Adrenal gland (tissue), 12 donors: Measurements from ENCODE around the gene TNFRSF18. TPM values are rescaled to one million over a fixed set of nuclear protein-coding genes. Genes with fewer than 3 reads are reported as not detected.

Experiments
- DNase-seq, 7 donors: peaks; one replicate each; pipeline ENCODE4 v3.0.0-alpha.2; 2019 to 2020
- H3K27ac ChIP-seq, 5 donors: fragments of 200-600 bp; sonication (generic) in 4 of 5; 1 replicate in 3 of 5; 2 replicates in 2 of 5; pipeline versions ENCODE4 v1.5.1 to v1.8.0; 2016 to 2020; ENCODE audit warnings: mild to moderate bottlenecking in 1 of 5
- H3K27me3 ChIP-seq: fragments of 200-600 bp; 2 replicates; pipeline ENCODE4 v1.8.0; 2021
- H3K36me3 ChIP-seq, 2 donors: fragments of 200-600 bp; replicated peaks in 1 of 2; 1 replicate in 1 of 2; 2 replicates in 1 of 2; pipeline versions ENCODE4 v1.5.1 to v1.8.0; 2018 to 2022
- H3K4me1 ChIP-seq, 2 donors: fragments of 200-600 bp; replicated peaks in 1 of 2; 1 replicate in 1 of 2; 2 replicates in 1 of 2; pipeline versions ENCODE4 v1.5.1 to v1.8.0; 2018 to 2021
- H3K4me3 ChIP-seq, 4 donors: fragments of 200-600 bp; sonication (generic) in 3 of 4; one replicate each; pipeline ENCODE4 v1.5.1; 2016 to 2018
- H3K9me3 ChIP-seq, 3 donors: fragments of 200-600 bp; sonication (generic) in 1 of 3; replicated peaks in 1 of 3; 1 replicate in 2 of 3; 2 replicates in 1 of 3; pipeline versions ENCODE4 v1.5.1 to v1.8.0; 2016 to 2021
- POLR2A ChIP-seq, 2 donors: fragments of 450-650 bp; IDR thresholded peaks; one replicate each; pipeline ENCODE4 v1.6.1; 2017; ENCODE audit warnings: antibody characterized with exemption in 2 of 2, mild to moderate bottlenecking in 2 of 2, moderate library complexity in 1 of 2
- WGBS, 4 donors: extraction: QIAGEN DNeasy Blood & Tissue Kit in 2 of 4; methylation state at CpG; one replicate each; pipeline versions ENCODE4 v1.1.5 to v1.1.7; 2013 to 2017; 5-methylcytosine and 5-hydroxymethylcytosine counted together
- intact Hi-C, 2 donors: fragments of 100-400 bp; cut with DNase I; formaldehyde crosslinking; loops; one replicate each; pipeline versions ENCODE4 v1.14.1 to v1.15.0; 2022 to 2023
- polyA plus RNA-seq, 3 donors: library from polyadenylated mRNA; stranded (reverse); fragments of 200-250 nt in 2 of 3; fragments of 350-450 nt in 1 of 3; fragmentation: Illumina TruSeq in 1 of 3; extraction: RNeasy Lipid Tissue Mini Kit (QIAGEN cat#74804) in 1 of 3; gene quantifications; one replicate each; pipeline ENCODE4 v1.2.3, GENCODE V29; 2013 to 2014
- total RNA-seq, 9 donors: library from RNA; depleted of rRNA in 4 of 9; stranded (reverse); fragments of >200 nt in 4 of 9; fragments of 120-200 nt in 1 of 9; fragmentation: NEBNext Ultra II Directional in 1 of 9; extraction: Animal tissue kit (Norgen Biotek cat#: 25700) in 1 of 9; gene quantifications; one replicate each; pipeline versions ENCODE4 v1.1.0 to v1.2.4, GENCODE V29; 2013 to 2023
- TF ChIP-seq, protein P1 (sequence below), 6 experiments: fragments of 450-650 bp in 4 of 6; fragments of 200-600 bp in 2 of 6; sonication (generic) in 1 of 6; IDR thresholded peaks; 1 replicate in 5 of 6; 2 replicates in 1 of 6; pipeline versions ENCODE4 v1.5.1 to v1.8.0; 2016 to 2021; ENCODE audit warnings: antibody characterized with exemption in 6 of 6, mild to moderate bottlenecking in 2 of 6, moderate library complexity in 1 of 6
- donor health status: healthy with polysubstance abuse.
- donor health status: Bipolar disorder and iron deficiency.
- donor health status: DM: yes; HTN: yes; CAD: no.
- donor health status: DM: no; HTN: no; CAD: no.
- donor health status: DM: no; HTN: no; CAD: no.
- donor health status: DM: yes; HTN: yes; CAD: no.

The TNFRSF18 gene
- total and polyA plus RNA-seq, 12 donors: 0.27 to 1.5 (median 0.64) TPM; not detected in 7

DNA sequence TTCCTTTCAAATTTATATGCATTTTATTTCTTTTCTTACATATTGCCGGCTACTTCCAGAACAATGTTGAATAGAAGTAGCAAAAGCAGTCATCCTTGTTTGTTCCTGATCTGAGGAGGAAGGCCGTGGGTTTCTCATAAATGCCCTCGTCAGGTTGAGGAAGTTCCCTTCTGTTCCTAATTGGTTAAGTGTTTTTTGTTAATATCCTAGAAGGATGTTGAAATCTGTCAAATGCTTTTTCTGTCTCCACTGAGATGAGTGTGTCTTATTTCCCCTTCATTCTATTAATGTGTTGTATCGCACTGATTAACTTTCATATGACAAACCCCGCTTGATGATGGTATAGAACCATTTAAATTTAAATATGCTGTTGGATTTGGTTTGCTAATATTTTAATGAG lies 17.3 kb downstream of the TNFRSF18 start:
- TF ChIP-seq POLR2A (IDR thresholded peaks at IDR 0.05): no peak
- TF ChIP-seq, protein P1, sequence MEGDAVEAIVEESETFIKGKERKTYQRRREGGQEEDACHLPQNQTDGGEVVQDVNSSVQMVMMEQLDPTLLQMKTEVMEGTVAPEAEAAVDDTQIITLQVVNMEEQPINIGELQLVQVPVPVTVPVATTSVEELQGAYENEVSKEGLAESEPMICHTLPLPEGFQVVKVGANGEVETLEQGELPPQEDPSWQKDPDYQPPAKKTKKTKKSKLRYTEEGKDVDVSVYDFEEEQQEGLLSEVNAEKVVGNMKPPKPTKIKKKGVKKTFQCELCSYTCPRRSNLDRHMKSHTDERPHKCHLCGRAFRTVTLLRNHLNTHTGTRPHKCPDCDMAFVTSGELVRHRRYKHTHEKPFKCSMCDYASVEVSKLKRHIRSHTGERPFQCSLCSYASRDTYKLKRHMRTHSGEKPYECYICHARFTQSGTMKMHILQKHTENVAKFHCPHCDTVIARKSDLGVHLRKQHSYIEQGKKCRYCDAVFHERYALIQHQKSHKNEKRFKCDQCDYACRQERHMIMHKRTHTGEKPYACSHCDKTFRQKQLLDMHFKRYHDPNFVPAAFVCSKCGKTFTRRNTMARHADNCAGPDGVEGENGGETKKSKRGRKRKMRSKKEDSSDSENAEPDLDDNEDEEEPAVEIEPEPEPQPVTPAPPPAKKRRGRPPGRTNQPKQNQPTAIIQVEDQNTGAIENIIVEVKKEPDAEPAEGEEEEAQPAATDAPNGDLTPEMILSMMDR (IDR thresholded peaks at IDR 0.05): no peak
- no peak for DNase-seq
- no peaks in the 10 kb centered on the region for H3K36me3 ChIP-seq
- intact Hi-C loops: no loop called here
- no peaks in the 10 kb centered on the region for H3K4me1 ChIP-seq
- H3K9me3 ChIP-seq: peaks cover 0 to under 1% (median 0%) of the 10 kb centered on the region in 3 donors
- 52 to 70% (median 67%) methylated on average over 5 of the region's 5 CpGs for WGBS, 4 donors
- no peaks in the 10 kb centered on the region for H3K27me3 ChIP-seq
- H3K27ac ChIP-seq: no peak overlapping the region
- H3K4me3 ChIP-seq: no peak overlapping the region

DNA sequence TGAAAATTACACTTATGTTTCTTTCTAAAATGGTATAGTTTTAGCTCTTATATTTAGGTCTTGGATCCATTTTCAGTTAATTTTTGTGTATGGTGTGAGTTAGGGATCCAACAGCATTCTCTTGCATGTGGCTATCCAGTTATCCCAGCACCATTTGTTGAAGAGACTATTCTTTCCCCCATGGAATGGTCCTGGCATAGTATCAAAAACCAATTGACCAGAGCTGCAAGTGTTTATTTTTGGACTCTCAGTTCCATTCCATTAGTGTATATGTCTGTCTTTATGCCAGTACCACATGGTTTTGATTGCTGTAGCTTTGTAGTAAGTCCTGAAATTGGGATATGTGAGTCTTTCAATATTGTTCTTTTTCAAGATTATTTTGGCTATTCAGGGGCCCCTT lies 18.5 kb downstream of the TNFRSF18 start:
- intact Hi-C loops: no loop called here
- Histone ChIP-seq H3K27me3 (peaks cover 7% of the 10 kb centered on the region), H3K9me3 (no peaks in the 10 kb centered on the region), H3K4me3 (no peak overlapping the region), H3K36me3 (no peaks in the 10 kb centered on the region), H3K27ac (no peak overlapping the region), H3K4me1 (no peaks in the 10 kb centered on the region)
- no peak for TF ChIP-seq POLR2A (IDR thresholded peaks at IDR 0.05)
- TF ChIP-seq, protein P1 (IDR thresholded peaks at IDR 0.05): no peak
- DNase-seq: no peak

DNA sequence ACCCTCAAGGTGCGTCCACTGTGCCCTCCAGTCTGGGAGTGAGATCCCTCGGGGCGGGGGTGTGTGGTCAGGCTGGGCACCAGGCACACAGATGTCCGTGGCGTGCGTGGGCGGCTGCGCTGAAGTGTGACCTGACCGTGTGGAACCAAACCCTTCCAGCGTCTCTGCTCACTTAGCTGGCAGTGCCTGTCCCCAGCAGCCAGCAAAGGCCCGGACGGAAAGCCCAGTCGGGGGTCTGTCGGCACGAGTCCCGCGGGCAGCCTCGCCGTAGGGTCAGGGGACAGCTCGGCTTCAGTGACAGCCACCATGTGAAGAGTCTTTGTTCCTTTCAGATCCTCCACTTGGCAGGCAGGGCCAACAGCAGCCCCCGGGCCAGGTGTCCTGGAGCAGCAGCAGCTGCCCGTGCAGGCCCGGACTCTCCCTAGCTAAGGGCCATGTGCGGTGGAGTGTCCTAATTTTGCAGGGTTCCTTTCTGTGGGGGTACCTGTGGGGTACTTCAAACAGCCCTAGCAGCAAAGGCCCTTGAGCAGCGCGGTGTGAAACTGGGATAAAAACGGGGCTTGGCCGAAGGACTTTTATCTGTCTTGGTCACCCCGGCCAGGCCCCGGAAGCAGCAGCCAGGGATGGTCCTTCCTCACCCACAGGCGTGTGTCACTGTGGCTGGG lies 21.2 kb downstream of the TNFRSF18 start:
- intact Hi-C loops: no loop called here
- 86 to 89% (median 87%) methylated on average over 13 to 31 of the region's 31 CpGs for WGBS, 4 donors
- Histone ChIP-seq H3K27me3 (peaks cover 11% of the 10 kb centered on the region), H3K36me3 (no peaks in the 10 kb centered on the region), H3K4me3 (no peak overlapping the region), H3K9me3 (no peaks in the 10 kb centered on the region), H3K4me1 (no peaks in the 10 kb centered on the region), H3K27ac (no peak overlapping the region)
- peak in 1 of 7 donors; percentile 5 for DNase-seq
- TF ChIP-seq, protein P1 (IDR thresholded peaks at IDR 0.05): no peak
- no peak for TF ChIP-seq POLR2A (IDR thresholded peaks at IDR 0.05)

DNA sequence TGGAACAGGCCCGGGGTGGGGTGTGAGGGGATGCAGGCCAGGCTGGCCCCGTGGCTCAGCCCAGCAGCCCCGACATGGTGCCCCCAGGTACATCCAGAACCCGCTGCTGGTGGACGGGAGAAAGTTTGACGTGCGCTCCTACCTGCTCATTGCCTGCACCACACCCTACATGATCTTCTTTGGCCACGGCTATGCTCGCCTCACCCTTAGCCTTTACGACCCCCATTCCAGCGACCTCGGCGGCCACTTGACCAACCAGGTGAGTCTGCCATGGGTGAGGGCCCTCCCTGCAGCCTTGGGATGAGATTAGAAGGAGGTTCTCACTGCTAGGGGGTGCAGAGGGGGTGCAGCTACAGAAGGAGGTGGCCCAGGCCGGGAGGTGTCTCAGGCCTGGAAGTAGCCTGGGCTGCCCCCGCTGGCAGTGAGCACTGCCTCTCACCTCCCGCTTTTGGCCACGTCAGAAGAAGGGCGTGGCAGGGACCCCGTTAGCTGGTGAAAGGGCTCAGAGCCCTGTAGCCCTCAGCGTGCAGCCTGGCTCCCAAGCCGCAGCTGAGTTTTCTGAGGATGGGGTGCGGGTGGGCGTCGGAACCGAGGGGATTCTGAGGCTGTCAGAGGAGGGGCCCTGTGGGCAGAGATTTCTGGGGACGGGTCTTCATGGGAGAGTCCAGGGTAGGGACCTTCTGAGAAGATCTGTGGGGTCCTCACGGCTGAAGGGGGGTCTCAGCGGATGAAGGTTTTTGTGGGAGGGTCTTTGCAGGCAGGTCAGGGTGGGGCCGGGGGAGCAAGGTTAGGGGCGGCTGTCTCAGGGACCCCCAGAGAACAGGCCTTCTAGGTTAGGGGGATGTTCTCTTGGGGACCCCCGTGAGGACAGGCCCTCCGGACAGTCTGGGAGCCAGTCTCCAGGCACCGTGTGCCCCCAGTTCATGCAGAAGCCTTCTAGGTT lies 22.3 kb downstream of the TNFRSF18 start:
- 71 to 86% (median 81%) methylated on average over 14 to 32 of the region's 33 CpGs for WGBS, 4 donors
- Histone ChIP-seq H3K27me3 (peaks cover 16% of the 10 kb centered on the region), H3K36me3 (no peaks in the 10 kb centered on the region), H3K4me3 (no peak overlapping the region), H3K4me1 (no peaks in the 10 kb centered on the region), H3K27ac (no peak overlapping the region), H3K9me3 (no peaks in the 10 kb centered on the region)
- TF ChIP-seq POLR2A (IDR thresholded peaks at IDR 0.05): no peak
- TF ChIP-seq, protein P1 (IDR thresholded peaks at IDR 0.05): no peak
- intact Hi-C loops: no loop called here
- peak in 1 of 7 donors; percentile 3 for DNase-seq
